HEK293T (cell line): Measurements from ENCODE around the gene LRP2.

Experiments used
- CTCF ChIA-PET: fragments of 350-600 bp; formaldehyde crosslinking; extraction: SDS; loops from one replicate; lab custom pipeline; 2021; ENCODE audit warnings: antibody characterized with exemption, inconsistent platforms; lab: Yijun Ruan, JAX
- POLR2A ChIA-PET: fragments of 350-600 bp; formaldehyde crosslinking; extraction: SDS; loops from one replicate; lab custom pipeline; 2020; ENCODE audit warnings: antibody characterized with exemption, inconsistent platforms; lab: Yijun Ruan, JAX
- DNase-seq: peaks from one replicate; pipeline ENCODE4 v3.0.0; 2012; ENCODE audit warnings: mixed read lengths; ENCODE audit errors: extremely low spot score
- ARNT ChIP-seq: fragments of 450-650 bp; IDR thresholded peaks from 2 replicates; pipeline ENCODE4 v1.6.1; 2017; ENCODE audit warnings: mild to moderate bottlenecking
- BHLHE40 ChIP-seq: fragments of 450-650 bp; IDR thresholded peaks from 2 replicates; pipeline ENCODE4 v1.6.1; 2016; ENCODE audit warnings: mild to moderate bottlenecking, moderate library complexity, borderline replicate concordance
- CTBP1 ChIP-seq: fragments of 450-650 bp; IDR thresholded peaks from 2 replicates; pipeline ENCODE4 v1.6.1; 2016; ENCODE audit warnings: borderline replicate concordance
- ELF4 ChIP-seq: fragments of 450-650 bp; IDR thresholded peaks from 2 replicates; pipeline ENCODE4 v1.6.1; 2017; ENCODE audit warnings: antibody characterized with exemption
- FOXA1 ChIP-seq: fragments of 450-650 bp; IDR thresholded peaks from 2 replicates; pipeline ENCODE4 v1.6.1; 2016; ENCODE audit warnings: mild to moderate bottlenecking
- FOXK2 ChIP-seq: fragments of 450-650 bp; IDR thresholded peaks from 2 replicates; pipeline ENCODE4 v1.6.1; 2016; ENCODE audit warnings: mild to moderate bottlenecking
- FOXM1 ChIP-seq: fragments of 450-650 bp; IDR thresholded peaks from 2 replicates; pipeline ENCODE4 v1.6.1; 2017; ENCODE audit warnings: mild to moderate bottlenecking, borderline replicate concordance
- HDGF ChIP-seq: fragments of 450-650 bp; IDR thresholded peaks from 2 replicates; pipeline ENCODE4 v1.6.1; 2017; ENCODE audit warnings: antibody characterized with exemption, borderline replicate concordance
- L3MBTL2 ChIP-seq: fragments of 450-650 bp; conservative IDR thresholded peaks from 2 replicates; pipeline ENCODE4 v1.6.1; 2016; ENCODE audit warnings: mild to moderate bottlenecking
- LEF1 ChIP-seq: fragments of 450-650 bp; IDR thresholded peaks from 2 replicates; pipeline ENCODE4 v1.6.1; 2017; ENCODE audit warnings: mild to moderate bottlenecking, borderline replicate concordance
- NFRKB ChIP-seq: fragments of 450-650 bp; IDR thresholded peaks from 2 replicates; pipeline ENCODE4 v1.6.1; 2016; ENCODE audit warnings: mild to moderate bottlenecking, moderate library complexity
- PKNOX1 ChIP-seq: fragments of 450-650 bp; IDR thresholded peaks from 2 replicates; pipeline ENCODE4 v1.6.1; 2016
- SP1 ChIP-seq: fragments of 450-650 bp; IDR thresholded peaks from 2 replicates; pipeline ENCODE4 v1.6.1; 2017
- SUZ12 ChIP-seq: fragments of 450-650 bp; IDR thresholded peaks from 2 replicates; pipeline ENCODE4 v1.6.1; 2016; ENCODE audit warnings: mild to moderate bottlenecking
- TARDBP ChIP-seq: fragments of 450-650 bp; IDR thresholded peaks from 2 replicates; pipeline ENCODE4 v1.6.1; 2016
- ZNF384 ChIP-seq: fragments of 450-650 bp; IDR thresholded peaks from 2 replicates; pipeline ENCODE4 v1.6.1; 2016

The LRP2 gene

GRCh38 chr2:169164311-169164710 lies 198.0 kb downstream of the LRP2 start:
- CTCF ChIA-PET = no interaction called here

GRCh38 chr2:169162613-169163012 lies 199.7 kb downstream of the LRP2 start:
- ChIA-PET CTCF (no interaction called here), POLR2A (no interaction called here)
- TF ChIP-seq ARNT = no peak
- TF ChIP-seq ZNF384 = no peak
- TF ChIP-seq PKNOX1 = no peak
- TF ChIP-seq L3MBTL2 = no peak
- no peak for TF ChIP-seq FOXA1
- no peak for TF ChIP-seq SUZ12
- TF ChIP-seq TARDBP = no peak
- TF ChIP-seq NFRKB = no peak
- no peak for TF ChIP-seq HDGF
- DNase-seq = no peak

More at GRCh38 chr2:169164311-169164710, 198.0 kb downstream of the LRP2 start:
- POLR2A ChIA-PET = no interaction called here
- TF ChIP-seq BHLHE40 (no peak), L3MBTL2 (no peak), CTBP1 (no peak), SP1 (no peak), TARDBP (no peak)
- no peak for DNase-seq

- CTCF ChIA-PET = no interaction called here
Measured at GRCh38 chr2:169160926-169161481, 201.3 kb downstream of the LRP2 start.

GRCh38 chr2:169159686-169160085 lies 202.6 kb downstream of the LRP2 start:
- DNase-seq = no peak
- ChIA-PET CTCF (no interaction called here), POLR2A (no interaction called here)
- no peak for TF ChIP-seq L3MBTL2
- TF ChIP-seq FOXK2 = no peak
- TF ChIP-seq SP1 = no peak
- no peak for TF ChIP-seq ZNF384
- TF ChIP-seq FOXM1 = no peak
- TF ChIP-seq TARDBP = no peak
- TF ChIP-seq SUZ12 = no peak
- no peak for TF ChIP-seq NFRKB
- no peak for TF ChIP-seq LEF1
- no peak for TF ChIP-seq PKNOX1
- no peak for TF ChIP-seq FOXA1
- TF ChIP-seq ELF4 = no peak
- TF ChIP-seq ARNT = no peak
- no peak for TF ChIP-seq BHLHE40
- no peak for TF ChIP-seq HDGF
- no peak for TF ChIP-seq CTBP1

More at GRCh38 chr2:169160926-169161481, 201.3 kb downstream of the LRP2 start:
- TF ChIP-seq PKNOX1 (no peak), FOXM1 (no peak), ZNF384 (no peak), BHLHE40 (no peak), L3MBTL2 (no peak), ELF4 (no peak), NFRKB (no peak), SUZ12 (no peak), FOXK2 (no peak), SP1 (no peak), ARNT (no peak), HDGF (no peak), TARDBP (no peak), CTBP1 (no peak), FOXA1 (no peak), LEF1 (no peak)
- no peak for DNase-seq
- POLR2A ChIA-PET = no interaction called here

GRCh38 chr2:169158874-169159273 lies 203.5 kb downstream of the LRP2 start:
- no peak for DNase-seq
- ChIA-PET POLR2A (no interaction called here), CTCF (no interaction called here)
- TF ChIP-seq SP1 (no peak), L3MBTL2 (no peak), LEF1 (no peak), TARDBP (no peak), NFRKB (no peak), HDGF (no peak), CTBP1 (no peak), ZNF384 (no peak), FOXK2 (no peak), FOXA1 (no peak), BHLHE40 (no peak), ELF4 (no peak), FOXM1 (no peak), SUZ12 (no peak), ARNT (no peak), PKNOX1 (no peak)

- CTCF ChIA-PET = no interaction called here
- no peak for DNase-seq
- POLR2A ChIA-PET = no interaction called here
- TF ChIP-seq PKNOX1 (no peak), HDGF (no peak), ARNT (no peak), FOXA1 (no peak), NFRKB (no peak), BHLHE40 (no peak), FOXM1 (no peak), LEF1 (no peak), CTBP1 (no peak), SUZ12 (no peak), L3MBTL2 (no peak), ZNF384 (no peak), SP1 (no peak), FOXK2 (no peak), TARDBP (no peak)
Measured at GRCh38 chr2:169146220-169146619, 216.1 kb downstream of the LRP2 start.
